Suprapubic skin (tissue), 4 donors: Measurements from ENCODE around the gene PREX1.

ENCODE experiments used
- EP300 ChIP-seq: sonication (generic); formaldehyde crosslinking; IDR thresholded peaks from one replicate; pipeline ENCODE4 v1.6.1; 2017; ENCODE audit warnings: antibody characterized with exemption
- POLR2AphosphoS5 ChIP-seq, 3 donors: sonication (generic); formaldehyde crosslinking; IDR thresholded peaks; one replicate each; pipeline ENCODE4 v1.6.1; 2017; ENCODE audit warnings: antibody characterized with exemption in 3 of 3
- TF ChIP-seq, protein P1 (sequence below), 2 donors: fragments of 200-600 bp in 1 of 2; fragments of 450-650 bp in 1 of 2; sonication (generic) in 1 of 2; IDR thresholded peaks; one replicate each; pipeline ENCODE4 v1.5.1; 2016 to 2019; ENCODE audit warnings: antibody characterized with exemption in 2 of 2, mild to moderate bottlenecking in 1 of 2, moderate library complexity in 1 of 2

DNA sequence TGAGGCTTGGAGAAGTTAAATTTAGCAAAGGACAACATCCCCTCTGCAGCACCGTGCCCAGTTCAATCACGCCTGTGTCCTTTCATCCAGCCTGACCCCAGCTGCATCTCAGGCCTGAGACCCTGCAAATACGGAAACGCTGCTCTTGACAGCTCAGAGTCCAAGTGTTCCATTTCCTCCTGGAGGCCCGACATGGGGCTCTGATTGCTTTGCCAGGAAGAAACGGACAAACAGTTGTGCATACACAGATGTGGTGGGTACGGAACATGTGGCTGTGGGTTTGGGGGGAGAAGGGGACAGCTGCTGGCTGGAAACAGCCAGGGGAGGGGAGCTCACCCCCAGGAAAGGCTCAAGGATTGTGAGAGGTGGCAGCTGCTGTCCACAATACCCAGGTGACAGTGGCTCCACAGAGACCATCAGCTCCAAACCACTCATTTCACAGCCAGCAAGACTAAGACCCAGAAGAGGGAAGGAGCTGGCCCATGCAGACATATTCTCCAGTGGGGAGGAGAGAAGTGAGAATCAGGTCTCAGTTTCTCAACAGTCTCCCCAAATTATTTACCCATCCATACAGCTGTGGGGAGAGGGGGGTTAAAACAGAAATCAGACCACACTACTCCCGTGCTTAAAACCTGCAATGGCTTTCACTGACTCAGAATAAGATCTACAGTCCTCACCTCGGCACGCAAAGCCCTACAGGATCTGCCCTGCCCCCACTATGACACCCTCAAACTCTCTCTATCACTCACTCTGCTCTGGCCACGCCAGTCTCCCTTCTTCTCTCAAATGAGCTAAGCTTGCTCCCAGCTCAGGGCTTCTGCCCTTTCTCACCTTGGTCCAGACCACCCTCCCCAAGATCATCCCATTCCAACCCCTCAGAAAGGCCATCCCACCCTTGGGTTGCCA is 89.1 kb downstream of the PREX1 start:
- TF ChIP-seq, protein P1, sequence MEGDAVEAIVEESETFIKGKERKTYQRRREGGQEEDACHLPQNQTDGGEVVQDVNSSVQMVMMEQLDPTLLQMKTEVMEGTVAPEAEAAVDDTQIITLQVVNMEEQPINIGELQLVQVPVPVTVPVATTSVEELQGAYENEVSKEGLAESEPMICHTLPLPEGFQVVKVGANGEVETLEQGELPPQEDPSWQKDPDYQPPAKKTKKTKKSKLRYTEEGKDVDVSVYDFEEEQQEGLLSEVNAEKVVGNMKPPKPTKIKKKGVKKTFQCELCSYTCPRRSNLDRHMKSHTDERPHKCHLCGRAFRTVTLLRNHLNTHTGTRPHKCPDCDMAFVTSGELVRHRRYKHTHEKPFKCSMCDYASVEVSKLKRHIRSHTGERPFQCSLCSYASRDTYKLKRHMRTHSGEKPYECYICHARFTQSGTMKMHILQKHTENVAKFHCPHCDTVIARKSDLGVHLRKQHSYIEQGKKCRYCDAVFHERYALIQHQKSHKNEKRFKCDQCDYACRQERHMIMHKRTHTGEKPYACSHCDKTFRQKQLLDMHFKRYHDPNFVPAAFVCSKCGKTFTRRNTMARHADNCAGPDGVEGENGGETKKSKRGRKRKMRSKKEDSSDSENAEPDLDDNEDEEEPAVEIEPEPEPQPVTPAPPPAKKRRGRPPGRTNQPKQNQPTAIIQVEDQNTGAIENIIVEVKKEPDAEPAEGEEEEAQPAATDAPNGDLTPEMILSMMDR (IDR thresholded peaks at IDR 0.05): no peak
- TF ChIP-seq EP300 (no peak), POLR2AphosphoS5 (IDR thresholded peaks at IDR 0.05) (no peak)
